ENCODE data around the gene TMPRSS6. TPM values are rescaled to one million over a fixed set of nuclear protein-coding genes. Genes with fewer than 3 reads are reported as not detected.

The TMPRSS6 gene
- total and polyA plus RNA-seq, 2 of the 8 experiments (the other 6 are each of a cell fraction or from before 2014, with no cell fraction given) = 0.02 TPM; not detected in 1

DNA sequence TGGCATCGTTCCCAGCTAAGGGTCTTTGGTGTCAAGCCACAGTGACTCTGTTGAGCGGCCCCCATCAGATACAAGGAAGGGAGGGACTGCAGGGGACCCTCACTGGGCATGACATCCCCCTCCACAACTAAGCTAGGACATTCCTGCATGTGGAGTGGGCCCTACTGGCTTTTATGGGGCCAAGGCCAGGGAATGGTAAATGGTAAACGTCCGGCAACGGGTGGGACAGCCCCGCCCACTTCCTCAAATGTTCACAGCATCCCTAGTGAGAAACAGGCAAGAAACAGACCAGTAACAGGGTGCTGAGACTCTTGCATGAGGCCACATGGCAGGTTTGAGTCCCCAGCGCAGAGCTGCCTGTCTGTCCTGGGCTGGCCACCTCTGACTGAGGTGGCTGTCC, 4.4 kb downstream of the TMPRSS6 start:
- H2BK15ac ChIP-seq (ENCODE audit: low read length) = no peak overlapping the region; the same call in 1 of the 2 replicates
- H2AK5ac ChIP-seq (ENCODE audit: low read depth, low read length) = no peak overlapping the region
- H2BK12ac ChIP-seq (ENCODE audit: low read depth, low read length) = no peak overlapping the region
- H3K9me3 ChIP-seq (ENCODE audit: insufficient read depth in 2 of 2, low read depth in 1 of 2, low read length in 1 of 2) = no peaks in the 10 kb centered on the region
- no peak overlapping the region for H2BK5ac ChIP-seq (ENCODE audit: low read depth, low read length)
- peak overlapping the region; percentile 15; the same call in 1 of the 2 replicates for H4K8ac ChIP-seq (ENCODE audit: extremely low read depth, insufficient read depth, low read length)
- no peak overlapping the region for H2BK120ac ChIP-seq (replicated peaks; ENCODE audit: low read depth, low read length)
- no peak overlapping the region for H3K9ac ChIP-seq (replicated peaks in 1 of 4; ENCODE audit: extremely low read depth in 1 of 4, low read depth in 3 of 4, low read length in 3 of 4)
- CTCF ChIA-PET (ENCODE audit: partially characterized antibody) = interaction anchor here (0.8 to 1.9 kb wide), 4 partner anchors 10 to 28 kb away, joined by 3 to 5 read pairs (median 4); no protein-coding TSS in a partner anchor
- no peak overlapping the region for H3K56ac ChIP-seq (replicated peaks; ENCODE audit: insufficient read length, low read depth, low read length)
- no peak overlapping the region for H3K27ac ChIP-seq (ENCODE audit: low read depth, low read length)
- H3K18ac ChIP-seq (ENCODE audit: extremely low read depth, low read length) = no peak overlapping the region
- no peak overlapping the region for H4K5ac ChIP-seq (ENCODE audit: insufficient read length, low read depth, low read length)
- H3K14ac ChIP-seq (ENCODE audit: insufficient read length) = no peak overlapping the region
- H2BK20ac ChIP-seq (ENCODE audit: low read length) = no peak overlapping the region
- no peak for FAIRE-seq
- no peaks in the 10 kb centered on the region for H4K20me1 ChIP-seq (replicated peaks in 1 of 2; ENCODE audit: control insufficient read depth in 1 of 2, insufficient read depth in 2 of 2, low read length in 2 of 2)
- no peak overlapping the region for H3K23ac ChIP-seq (ENCODE audit: insufficient read length)
- POLR2A ChIA-PET (ENCODE audit: partially characterized antibody) = no interaction called here
- no peaks in the 10 kb centered on the region; a peak in 1 of 7 replicates for H3K4me1 ChIP-seq (replicated peaks in 1 of 4; ENCODE audit: control insufficient read depth in 3 of 4, insufficient read depth in 4 of 4, low read length in 3 of 4)
- no peaks in the 10 kb centered on the region for H3K79me2 ChIP-seq (ENCODE audit: control insufficient read depth in 1 of 2, insufficient read depth in 2 of 2, low read length in 2 of 2)
- no peak overlapping the region for H3K4me2 ChIP-seq (ENCODE audit: insufficient read depth in 1 of 2, low read depth in 2 of 2, low read length in 2 of 2)
- DNase-seq (ENCODE audit: low read depth in 1 of 2, low spot score in 2 of 2) = no peak
- H3K4ac ChIP-seq (replicated peaks; ENCODE audit: insufficient read length, low read depth, low read length) = no peak overlapping the region
- 80% methylated on average over 7 of the region's 7 CpGs; no CpG with 5 or more reads in 1 of the 2 experiments for WGBS, 2 experiments (ENCODE audit: extremely low coverage in 1 of 2, insufficient coverage in 1 of 2, insufficient read length in 1 of 2, insufficient replicate concordance in 2 of 2, low coverage in 1 of 2, low lambda C conversion rate in 2 of 2, missing lambda C conversion rate in 1 of 2)
- H3K23me2 ChIP-seq (ENCODE audit: low read depth, low read length) = no peaks in the 10 kb centered on the region; the same call in 1 of the 2 replicates
- no peak overlapping the region for H4K91ac ChIP-seq (replicated peaks; ENCODE audit: insufficient read length, low read length)
- no peaks in the 10 kb centered on the region for H3K36me3 ChIP-seq (ENCODE audit: control insufficient read depth in 2 of 4, insufficient read depth in 4 of 4, low read length in 3 of 4)
- no peaks in the 10 kb centered on the region for H3K79me1 ChIP-seq (ENCODE audit: low read depth, low read length)
- 0 out of 7 replicates have a peak, but pooled peaks cover 0 to 3% (median 0%) of the 10 kb centered on the region in 4 experiments for H3K27me3 ChIP-seq (replicated peaks in 1 of 4; ENCODE audit: control insufficient read depth in 3 of 4, extremely low read depth in 1 of 4, insufficient read depth in 3 of 4, low read length in 3 of 4)
- H3K4me3 ChIP-seq (ENCODE audit: extremely low read depth in 1 of 4, insufficient read depth in 2 of 4, low read depth in 3 of 4, low read length in 4 of 4) = no peak overlapping the region
- H2AFZ ChIP-seq (ENCODE audit: low read length) = no peak overlapping the region
- TF ChIP-seq ATF3 (IDR thresholded peaks at IDR 0.05; ENCODE audit: insufficient read depth, low read depth, low read length) (no peak), JUN (IDR thresholded peaks at IDR 0.05; ENCODE audit: low read depth, low read length) (no peak), TAF7 (optimal IDR thresholded peaks at IDR 0.05; ENCODE audit: borderline replicate concordance, low read depth, low read length) (no peak), RFX5 (IDR thresholded peaks at IDR 0.05; ENCODE audit: borderline replicate concordance, low read depth, low read length) (no peak), MAX (IDR thresholded peaks at IDR 0.05) (no peak), TBP (IDR thresholded peaks at IDR 0.05; ENCODE audit: low read depth, low read length) (no peak), SP1 (IDR thresholded peaks at IDR 0.05; ENCODE audit: low read depth, low read length) (no peak), TAF1 (IDR thresholded peaks at IDR 0.05; ENCODE audit: low read depth, low read length) (no peak), SRF (IDR thresholded peaks at IDR 0.05; ENCODE audit: low read depth, low read length) (no peak), NANOG (IDR thresholded peaks at IDR 0.05; ENCODE audit: insufficient read depth, low read depth, low read length, poor library complexity, severe bottlenecking) (no peak), SP4 (IDR thresholded peaks at IDR 0.05; ENCODE audit: low read length) (no peak), CBX5 (IDR thresholded peaks at IDR 0.05; ENCODE audit: low read depth, low read length) (no peak), BRCA1 (IDR thresholded peaks at IDR 0.05; ENCODE audit: low read depth, low read length) (no peak), CHD1 (IDR thresholded peaks at IDR 0.05; ENCODE audit: low read depth, low read length) (no peak), ZNF274 (IDR thresholded peaks at IDR 0.05; ENCODE audit: borderline replicate concordance, extremely low read depth, low read length) (no peak)
